Cerebellar cortex (tissue), 1 donor: ENCODE data around the gene TGFBR1.
"Not testable (repeated sequence)": the region's sequence is repeated elsewhere in the genome, so short reads cannot be mapped to it uniquely, and the experiment has no call there.

ENCODE experiments used
- DNase-seq: peaks from one replicate; pipeline ENCODE4 v3.0.0-alpha.2; 2015; ENCODE audit warnings: low spot score

TGFBR1 gene

GRCh38 chr9:99076030-99076429 is 28.9 kb upstream of the TGFBR1 start:
- DNase-seq: no peak

GRCh38 chr9:99076483-99077171 is 28.3 kb upstream of the TGFBR1 start:
- DNase-seq: no peak

GRCh38 chr9:99078717-99079116 is 26.2 kb upstream of the TGFBR1 start:
- DNase-seq: no peak

- no peak for DNase-seq
Measured at GRCh38 chr9:99079542-99079941, 25.4 kb upstream of the TGFBR1 start.

GRCh38 chr9:99083051-99083450 is 21.9 kb upstream of the TGFBR1 start:
- no peak for DNase-seq

GRCh38 chr9:99085949-99086948 is 18.7 kb upstream of the TGFBR1 start:
- peak; percentile 5 for DNase-seq

- DNase-seq: no peak
Measured at GRCh38 chr9:99087462-99087861, 17.5 kb upstream of the TGFBR1 start.

- no peak for DNase-seq
Measured at GRCh38 chr9:99090336-99091130, 14.4 kb upstream of the TGFBR1 start.

- no peak for DNase-seq
Measured at GRCh38 chr9:99092643-99093491, 12.0 kb upstream of the TGFBR1 start.

- no peak for DNase-seq
Measured at GRCh38 chr9:99093492-99093791, 11.5 kb upstream of the TGFBR1 start.

- DNase-seq: no peak
Measured at GRCh38 chr9:99095565-99095964, 9.3 kb upstream of the TGFBR1 start.

GRCh38 chr9:99096409-99096808 is 8.5 kb upstream of the TGFBR1 start:
- no peak for DNase-seq

- not testable (repeated sequence) for DNase-seq
Measured at GRCh38 chr9:99099806-99100585, 4.9 kb upstream of the TGFBR1 start.

- no peak for DNase-seq
Measured at GRCh38 chr9:99101271-99101670, 3.6 kb upstream of the TGFBR1 start.

- no peak for DNase-seq
Measured at GRCh38 chr9:99101812-99102211, 3.1 kb upstream of the TGFBR1 start.

- no peak for DNase-seq
Measured at GRCh38 chr9:99103054-99103895, 1.6 kb upstream of the TGFBR1 start.

- DNase-seq: peak; percentile 57
Measured at GRCh38 chr9:99103901-99104458, 933 bp upstream of the TGFBR1 start.

- DNase-seq: no peak
Measured at GRCh38 chr9:99105152-99106043, 485 bp downstream of the TGFBR1 start.

GRCh38 chr9:99106044-99106375 is 1.1 kb downstream of the TGFBR1 start:
- DNase-seq: peak; percentile 52
